GM18526 (cell line): ENCODE data around the gene CTNNA2.

Source experiments
- POLR2A ChIP-seq: IDR thresholded peaks from 3 replicates; pipeline ENCODE4 v1.6.1; 2011; ENCODE audit not compliant: insufficient read length; ENCODE audit errors: extremely low read depth

The CTNNA2 gene

DNA sequence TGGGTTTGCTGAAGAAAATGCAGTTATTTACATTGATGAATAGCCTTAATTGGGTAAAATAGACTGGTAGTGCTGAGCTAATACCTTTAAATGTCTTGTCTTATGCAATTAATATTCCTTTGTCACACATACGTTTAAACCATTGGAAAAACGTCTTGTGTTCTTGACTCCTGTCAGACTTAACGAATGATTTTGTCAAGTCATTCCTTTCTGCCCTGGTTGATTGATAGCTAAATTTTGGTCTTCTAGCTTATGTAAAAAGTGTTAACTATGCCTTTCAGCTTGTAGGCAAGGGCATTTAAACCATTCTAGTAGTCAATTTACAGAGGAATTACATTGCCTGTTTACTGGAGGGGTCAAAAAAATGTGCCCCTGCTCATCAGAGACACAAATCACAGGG lies 897.5 kb downstream of the CTNNA2 start:
- TF ChIP-seq POLR2A: no peak

DNA sequence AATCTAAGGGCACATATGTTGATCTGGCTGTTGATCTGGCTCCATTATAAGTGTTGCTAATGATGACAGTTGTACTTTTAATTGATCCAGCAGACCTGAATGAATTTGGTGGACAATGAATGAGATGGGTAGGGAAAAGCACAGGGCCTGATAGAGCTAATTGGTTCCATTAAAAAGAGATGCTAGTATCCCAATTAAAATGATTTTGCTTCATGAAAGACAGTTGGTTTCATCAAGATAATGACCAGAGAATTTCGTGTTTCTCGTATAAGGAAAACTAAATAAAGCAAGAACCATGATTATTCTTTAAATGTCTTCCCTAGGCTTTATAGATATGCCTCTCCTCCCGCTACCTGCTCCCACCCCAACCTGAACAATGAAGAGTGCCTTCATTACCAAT lies 900.3 kb downstream of the CTNNA2 start:
- TF ChIP-seq POLR2A: no peak

GRCh38 chr2:80417737-80418136 lies 904.9 kb downstream of the CTNNA2 start:
- no peak for TF ChIP-seq POLR2A

- no peak for TF ChIP-seq POLR2A
Observed at GRCh38 chr2:80420530-80421208, 907.8 kb downstream of the CTNNA2 start.

DNA sequence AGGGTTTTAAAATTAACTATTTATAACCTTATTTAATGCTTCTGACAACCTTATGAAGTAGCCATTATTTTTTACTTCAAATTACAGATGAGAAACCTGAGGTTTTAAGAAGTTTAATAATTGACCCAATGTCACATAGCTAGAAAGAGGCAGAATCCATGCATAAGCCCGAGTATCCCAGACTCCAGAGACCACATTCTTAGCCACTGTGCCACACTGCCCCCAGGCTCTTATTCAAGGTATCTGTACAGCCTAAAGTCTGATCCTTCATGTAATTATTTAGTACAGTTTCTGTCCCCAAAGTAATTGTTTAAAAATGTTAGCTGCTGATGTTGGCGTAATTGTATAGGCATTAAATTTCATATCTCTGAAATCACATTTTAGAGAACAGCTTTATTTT lies 916.4 kb downstream of the CTNNA2 start:
- no peak for TF ChIP-seq POLR2A

DNA sequence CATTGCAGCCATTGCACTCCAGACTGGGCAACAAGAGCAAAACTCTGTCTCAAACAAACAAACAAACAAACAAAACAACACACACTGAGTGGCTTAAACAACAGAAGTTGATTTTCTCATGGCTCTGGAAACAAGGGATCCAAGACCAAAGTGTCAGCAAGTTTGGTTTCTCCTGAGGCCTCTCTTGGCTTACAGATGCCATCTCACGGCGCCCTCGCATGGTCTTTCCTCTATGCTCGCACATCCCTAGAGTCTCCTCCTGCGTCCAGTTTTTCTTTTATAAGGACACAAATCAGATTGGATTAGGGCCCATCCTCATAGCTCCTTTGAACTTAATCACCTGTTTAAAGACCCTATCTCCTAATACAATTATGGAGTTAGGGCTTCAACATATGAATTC lies 925.1 kb downstream of the CTNNA2 start:
- TF ChIP-seq POLR2A: no peak

GRCh38 chr2:80438686-80439085 lies 925.8 kb downstream of the CTNNA2 start:
- TF ChIP-seq POLR2A: no peak

GRCh38 chr2:80454628-80455027 lies 941.8 kb downstream of the CTNNA2 start:
- no peak for TF ChIP-seq POLR2A

GRCh38 chr2:80459028-80459427 lies 946.2 kb downstream of the CTNNA2 start:
- TF ChIP-seq POLR2A: no peak

- TF ChIP-seq POLR2A: no peak
Observed at GRCh38 chr2:80461505-80462197, 948.8 kb downstream of the CTNNA2 start.

- no peak for TF ChIP-seq POLR2A
Observed at GRCh38 chr2:80462654-80463053, 949.8 kb downstream of the CTNNA2 start.

- TF ChIP-seq POLR2A: no peak
Observed at GRCh38 chr2:80464275-80464674, 951.4 kb downstream of the CTNNA2 start.

DNA sequence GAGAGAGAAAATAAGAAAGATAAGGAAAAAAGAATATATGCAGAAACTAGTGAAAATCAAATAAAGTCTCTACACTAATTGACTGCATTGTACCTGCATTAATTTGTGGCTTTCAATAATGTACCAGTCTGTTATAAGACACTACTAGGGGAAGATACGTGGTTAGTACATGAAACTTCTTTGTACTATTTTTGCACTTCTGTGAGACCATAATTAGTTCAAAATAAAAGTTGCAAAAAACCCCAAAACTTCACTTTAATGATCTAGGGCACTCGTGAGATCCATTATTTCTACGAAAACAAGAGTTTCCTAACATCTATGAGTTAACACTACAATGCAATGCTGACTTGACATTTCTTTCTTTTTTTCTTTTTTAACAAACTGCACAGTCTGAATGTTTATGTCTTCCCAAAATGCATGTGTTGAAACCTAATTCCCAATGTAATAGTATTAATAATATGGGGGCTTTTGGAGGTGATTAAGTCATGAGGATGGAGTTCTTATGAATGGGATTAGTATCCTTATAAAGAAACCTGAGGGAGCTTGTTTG lies 954.5 kb downstream of the CTNNA2 start:
- no peak for TF ChIP-seq POLR2A

- no peak for TF ChIP-seq POLR2A
Observed at GRCh38 chr2:80469428-80469827, 956.6 kb downstream of the CTNNA2 start.

DNA sequence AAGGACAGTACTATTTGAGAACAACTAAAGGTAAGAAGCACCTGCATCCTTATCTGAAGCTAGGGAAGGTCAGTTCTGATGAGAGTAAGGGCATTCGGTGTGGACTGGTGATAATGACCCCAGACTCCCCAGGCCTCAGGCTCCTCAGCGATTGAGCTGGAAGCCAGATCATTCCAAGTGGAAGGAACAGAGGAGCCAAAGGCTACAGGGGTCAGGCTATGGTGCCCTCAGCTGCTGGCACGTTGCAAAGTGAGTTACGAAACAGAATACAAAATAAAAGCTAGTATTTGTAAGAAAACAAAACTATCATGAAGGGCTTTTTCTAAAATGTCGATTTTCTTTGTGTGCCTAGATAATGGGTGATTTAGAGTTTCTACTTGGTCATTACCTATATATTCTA lies 960.2 kb downstream of the CTNNA2 start:
- TF ChIP-seq POLR2A: no peak

DNA sequence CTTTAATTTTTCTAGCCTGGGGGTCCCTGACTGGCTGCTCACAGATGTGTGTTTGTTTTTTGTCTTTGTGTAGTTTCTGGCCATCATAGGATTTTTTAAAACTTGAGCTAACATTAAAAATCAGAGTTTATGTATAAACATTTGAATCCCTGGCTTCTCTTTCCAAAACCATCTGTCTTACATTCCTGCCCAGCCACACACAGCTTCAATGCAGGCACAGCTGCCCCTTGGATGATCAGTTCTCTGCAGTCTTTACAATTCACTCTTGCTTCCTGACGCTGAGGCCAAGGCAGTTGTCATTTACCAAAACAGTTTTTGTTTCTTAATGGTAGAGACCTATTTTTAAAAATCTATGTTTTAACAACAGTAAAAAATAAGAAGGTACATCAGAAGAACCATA lies 960.9 kb downstream of the CTNNA2 start:
- no peak for TF ChIP-seq POLR2A
